Calu3 (cell line): Measurements from ENCODE around the gene KRTAP12-4. TPM values are rescaled to one million over a fixed set of nuclear protein-coding genes. Genes with fewer than 3 reads are reported as not detected.
"Not testable (repeated sequence)": the region's sequence is repeated elsewhere in the genome, so short reads cannot be mapped to it uniquely, and the experiment has no call there.

ENCODE experiments used
- BruUV-seq: library from RNA; stranded (reverse); fragments of 400-500 nt; replicated peaks from 2 replicates; lab custom pipeline; 2021; lab: Mats Ljungman, UMichigan
- CTCF ChIA-PET: fragments of 300-600 bp; sonication (Branson Sonifier 250); formaldehyde crosslinking; loops from one replicate; lab custom pipeline; 2022; ENCODE audit warnings: antibody characterized with exemption; lab: Charles Lee
- DNase-seq: peaks from one replicate; pipeline ENCODE4 v3.0.0; 2022
- H3K27ac Mint-ChIP-seq: one replicate; pipeline ENCODE4 v1.8.0; 2022; ENCODE audit warnings: mixed read lengths; ENCODE audit not compliant: unreplicated experiment
- H3K27me3 Mint-ChIP-seq: one replicate; pipeline ENCODE4 v1.8.0; 2022; ENCODE audit warnings: mixed read lengths; ENCODE audit not compliant: unreplicated experiment
- H3K36me3 Mint-ChIP-seq: one replicate; pipeline ENCODE4 v1.8.0; 2022; ENCODE audit warnings: mild to moderate bottlenecking, moderate library complexity, mixed read lengths; ENCODE audit not compliant: insufficient read depth, unreplicated experiment
- H3K4me1 Mint-ChIP-seq: one replicate; pipeline ENCODE4 v1.8.0; 2022; ENCODE audit warnings: mild to moderate bottlenecking, low read depth, mixed read lengths; ENCODE audit not compliant: unreplicated experiment
- H3K4me3 Mint-ChIP-seq: one replicate; pipeline ENCODE4 v1.8.0; 2022; ENCODE audit warnings: mild to moderate bottlenecking, low read depth, moderate library complexity, mixed read lengths; ENCODE audit not compliant: unreplicated experiment
- H3K9me3 Mint-ChIP-seq: one replicate; pipeline ENCODE4 v1.8.0; 2022; ENCODE audit warnings: low read depth, mixed read lengths; ENCODE audit not compliant: unreplicated experiment
- intact Hi-C: fragments of 100-400 bp; cut with micrococcal nuclease; formaldehyde crosslinking; loops from one replicate; pipeline ENCODE4 v1.10.0; 2022; ENCODE audit not compliant: unreplicated experiment
- total RNA-seq: library from RNA; stranded (reverse); gene quantifications from 2 replicates; pipeline ENCODE4 v1.2.3, GENCODE V29; 2022
- TF ChIP-seq, protein P1 (sequence below): fragments of 200-600 bp; IDR thresholded peaks from one replicate; pipeline ENCODE4 v1.8.0; 2022; ENCODE audit warnings: antibody characterized with exemption; ENCODE audit not compliant: unreplicated experiment

Gene KRTAP12-4
- total RNA-seq, 1 experiment from 2014 or later: not detected

DNA sequence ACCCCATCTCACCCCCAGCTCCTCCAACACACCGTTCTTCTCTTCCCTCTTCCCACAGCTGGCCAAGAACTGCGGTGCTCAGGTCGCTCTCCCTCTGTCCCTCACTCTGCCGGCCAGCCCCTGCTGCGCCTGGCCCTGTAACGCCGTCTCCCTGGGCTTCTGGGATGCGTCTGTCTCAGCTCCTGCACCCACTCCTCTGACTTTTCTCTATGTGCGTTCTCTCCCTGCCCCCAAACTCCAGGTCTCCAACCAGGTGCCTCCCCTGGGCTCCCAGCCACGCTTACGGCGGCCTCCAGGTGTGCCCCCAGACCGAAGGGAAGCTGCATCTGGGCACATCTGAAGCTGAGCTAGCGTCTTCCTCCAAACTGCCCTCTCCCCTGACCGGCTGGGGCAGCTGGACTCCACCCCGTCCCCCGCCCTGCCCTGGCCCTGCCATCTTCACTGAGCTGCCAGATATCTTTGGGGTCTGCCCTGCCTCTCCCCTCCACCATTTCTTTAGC, 45.1 kb upstream of the KRTAP12-4 start:
- Mint-ChIP-seq H3K27me3 (peaks cover 100% of the 10 kb centered on the region), H3K36me3 (no peaks in the 10 kb centered on the region), H3K4me3 (no peak overlapping the region), H3K9me3 (no peaks in the 10 kb centered on the region), H3K4me1 (peaks cover 14% of the 10 kb centered on the region), H3K27ac (no peak overlapping the region)
- intact Hi-C loops: no loop called here
- no TSS peak for BruUV-seq
- no peak for DNase-seq
- CTCF ChIA-PET: interaction anchor here (0.7 kb wide), 1 partner anchor 1741 kb away, joined by 6 read pairs; no protein-coding TSS in a partner anchor
- TF ChIP-seq, protein P1, sequence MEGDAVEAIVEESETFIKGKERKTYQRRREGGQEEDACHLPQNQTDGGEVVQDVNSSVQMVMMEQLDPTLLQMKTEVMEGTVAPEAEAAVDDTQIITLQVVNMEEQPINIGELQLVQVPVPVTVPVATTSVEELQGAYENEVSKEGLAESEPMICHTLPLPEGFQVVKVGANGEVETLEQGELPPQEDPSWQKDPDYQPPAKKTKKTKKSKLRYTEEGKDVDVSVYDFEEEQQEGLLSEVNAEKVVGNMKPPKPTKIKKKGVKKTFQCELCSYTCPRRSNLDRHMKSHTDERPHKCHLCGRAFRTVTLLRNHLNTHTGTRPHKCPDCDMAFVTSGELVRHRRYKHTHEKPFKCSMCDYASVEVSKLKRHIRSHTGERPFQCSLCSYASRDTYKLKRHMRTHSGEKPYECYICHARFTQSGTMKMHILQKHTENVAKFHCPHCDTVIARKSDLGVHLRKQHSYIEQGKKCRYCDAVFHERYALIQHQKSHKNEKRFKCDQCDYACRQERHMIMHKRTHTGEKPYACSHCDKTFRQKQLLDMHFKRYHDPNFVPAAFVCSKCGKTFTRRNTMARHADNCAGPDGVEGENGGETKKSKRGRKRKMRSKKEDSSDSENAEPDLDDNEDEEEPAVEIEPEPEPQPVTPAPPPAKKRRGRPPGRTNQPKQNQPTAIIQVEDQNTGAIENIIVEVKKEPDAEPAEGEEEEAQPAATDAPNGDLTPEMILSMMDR: no peak

DNA sequence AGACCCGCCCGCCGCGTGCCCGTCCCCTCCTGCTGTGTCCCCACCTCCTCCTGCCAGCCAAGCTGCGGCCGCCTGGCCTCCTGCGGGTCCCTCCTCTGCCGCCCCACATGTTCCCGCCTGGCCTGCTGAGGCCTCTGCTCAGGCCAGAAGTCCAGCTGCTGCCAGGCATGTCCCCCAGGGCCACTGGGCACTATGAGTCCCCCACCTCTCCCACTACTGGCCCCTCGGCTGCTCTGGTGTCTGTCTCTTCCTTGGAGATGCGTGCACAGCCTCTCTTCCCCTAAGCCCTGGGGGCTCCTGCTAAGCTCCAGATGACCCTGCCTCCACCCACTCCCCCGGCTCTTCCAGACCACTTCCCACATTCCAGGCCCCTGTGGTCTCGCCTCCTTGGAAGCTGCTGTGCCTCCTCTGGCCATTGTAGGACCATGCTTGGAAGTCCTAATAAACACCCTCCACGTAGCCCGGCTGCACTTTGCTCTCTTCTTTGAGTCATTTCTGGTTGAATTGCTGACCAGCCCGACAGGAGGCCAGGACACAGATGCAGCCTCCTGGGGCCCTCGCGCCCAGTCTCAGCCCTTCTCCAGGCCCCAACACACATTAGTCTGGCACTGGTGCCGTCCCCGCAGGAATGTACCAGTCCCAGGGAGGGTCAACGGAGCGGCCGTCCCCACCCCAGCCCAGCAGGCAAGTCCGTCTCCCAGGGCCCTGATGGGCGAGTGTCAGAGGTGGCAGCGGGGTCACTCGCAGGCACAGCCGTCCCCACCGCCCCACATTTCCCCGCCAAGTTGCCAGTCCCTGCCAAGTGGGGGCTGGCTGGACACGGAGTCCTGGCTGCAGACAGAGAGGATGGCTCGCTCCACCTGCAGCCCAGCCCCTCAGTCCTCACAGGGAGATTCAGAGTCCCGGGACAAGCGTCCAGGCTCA, 43.6 kb upstream of the KRTAP12-4 start:
- DNase-seq: no peak
- Mint-ChIP-seq H3K27ac (no peak overlapping the region), H3K4me1 (peaks cover 14% of the 10 kb centered on the region), H3K9me3 (peaks cover 2% of the 10 kb centered on the region), H3K36me3 (no peaks in the 10 kb centered on the region), H3K4me3 (no peak overlapping the region), H3K27me3 (peaks cover 95% of the 10 kb centered on the region)
- CTCF ChIA-PET: no interaction called here
- intact Hi-C loops: no loop called here
- no TSS peak for BruUV-seq
- TF ChIP-seq, protein P1: no peak

DNA sequence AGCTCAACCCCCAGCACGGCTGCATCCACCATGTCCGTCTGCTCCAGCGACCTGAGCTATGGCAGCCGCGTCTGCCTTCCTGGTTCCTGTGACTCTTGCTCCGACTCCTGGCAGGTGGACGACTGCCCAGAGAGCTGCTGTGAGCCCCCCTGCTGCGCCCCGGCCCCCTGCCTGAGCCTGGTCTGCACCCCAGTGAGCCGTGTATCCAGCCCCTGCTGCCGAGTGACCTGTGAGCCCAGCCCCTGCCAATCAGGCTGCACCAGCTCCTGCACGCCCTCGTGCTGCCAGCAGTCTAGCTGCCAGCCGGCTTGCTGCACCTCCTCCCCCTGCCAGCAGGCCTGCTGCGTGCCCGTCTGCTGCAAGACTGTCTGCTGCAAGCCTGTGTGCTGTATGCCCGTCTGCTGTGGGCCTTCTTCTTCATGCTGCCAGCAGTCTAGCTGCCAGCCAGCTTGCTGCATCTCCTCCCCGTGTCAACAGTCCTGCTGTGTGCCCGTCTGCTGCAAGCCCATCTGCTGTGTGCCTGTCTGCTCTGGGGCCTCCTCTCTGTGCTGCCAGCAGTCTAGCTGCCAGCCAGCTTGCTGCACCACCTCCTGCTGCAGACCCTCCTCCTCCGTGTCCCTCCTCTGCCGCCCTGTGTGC, 42.8 kb upstream of the KRTAP12-4 start, which contains the start of gene KRTAP10-12:
KRTAP10-12 (plus strand) TSS at position 1 of the 639 bp plus-strand sequence; CDS start at position 31, 30 bp downstream.
- DNase-seq, H3K9me3 Mint-ChIP-seq, intact Hi-C loops, H3K27ac Mint-ChIP-seq, H3K4me3 Mint-ChIP-seq, BruUV-seq, H3K36me3 Mint-ChIP-seq, CTCF ChIA-PET: not testable (repeated sequence)
- H3K27me3 Mint-ChIP-seq: peaks cover 88% of the 10 kb centered on the region
- H3K4me1 Mint-ChIP-seq: peaks cover 14% of the 10 kb centered on the region

DNA sequence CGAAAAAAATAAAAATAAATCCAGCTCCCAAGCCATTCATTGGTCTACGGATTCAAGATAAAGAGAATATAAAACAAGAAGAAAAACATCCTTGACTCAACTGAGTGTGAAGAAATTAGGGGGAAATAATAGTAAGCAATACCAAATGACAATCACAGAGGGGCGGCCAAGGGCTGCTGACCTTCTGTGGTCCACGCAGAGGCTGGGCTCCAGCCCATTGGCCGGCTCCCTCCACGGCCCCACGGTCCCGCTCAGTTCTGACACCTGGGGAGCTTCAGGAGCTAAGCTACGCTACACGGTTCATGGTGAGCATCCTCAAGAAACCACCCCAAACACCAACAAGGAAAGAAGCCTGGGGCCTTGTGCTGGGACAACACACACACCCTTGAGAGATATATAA, 42.1 kb upstream of the KRTAP12-4 start:
- Mint-ChIP-seq H3K27ac (no peak overlapping the region), H3K36me3 (no peaks in the 10 kb centered on the region), H3K4me1 (peaks cover 14% of the 10 kb centered on the region), H3K27me3 (peaks cover 88% of the 10 kb centered on the region), H3K4me3 (no peak overlapping the region), H3K9me3 (peaks cover 2% of the 10 kb centered on the region)
- TF ChIP-seq, protein P1: no peak
- no peak for DNase-seq
- no TSS peak for BruUV-seq
- CTCF ChIA-PET: no interaction called here
- intact Hi-C loops: no loop called here
